GM10266 (cell line): ENCODE measurements around the gene SWAP70.

Experiments
- DNase-seq: peaks from one replicate; pipeline ENCODE4 v3.0.0; 2012; ENCODE audit errors: extremely low spot score
- CTCF ChIP-seq: IDR thresholded peaks from 2 replicates; pipeline ENCODE4 v1.5.1; 2012; ENCODE audit warnings: mild to moderate bottlenecking, low read depth; ENCODE audit not compliant: control insufficient read depth, insufficient read depth; ENCODE audit errors: missing control alignments

Gene SWAP70

GRCh38 chr11:9651899-9652748 is 11.8 kb upstream of the SWAP70 start:
- DNase-seq, result no peak
- TF ChIP-seq CTCF, result no peak

- no peak for DNase-seq
- no peak for TF ChIP-seq CTCF
Measured at GRCh38 chr11:9653871-9654270, 10.0 kb upstream of the SWAP70 start.

GRCh38 chr11:9656864-9657263 is 7.0 kb upstream of the SWAP70 start:
- no peak for DNase-seq
- TF ChIP-seq CTCF, result no peak

GRCh38 chr11:9657531-9657930 is 6.3 kb upstream of the SWAP70 start:
- TF ChIP-seq CTCF, result no peak
- DNase-seq, result no peak

GRCh38 chr11:9660886-9661285 is 3.0 kb upstream of the SWAP70 start:
- no peak for TF ChIP-seq CTCF
- no peak for DNase-seq

- TF ChIP-seq CTCF, result no peak
- peak; percentile 29 for DNase-seq
Measured at GRCh38 chr11:9662273-9662672, 1.6 kb upstream of the SWAP70 start.

GRCh38 chr11:9664276-9665171 is 647 bp downstream of the SWAP70 start:
- no peak for TF ChIP-seq CTCF
- peak; percentile 49 for DNase-seq
